Kidney epithelial cell (primary cell): ENCODE data around the gene CTXND1. TPM values are rescaled to one million over a fixed set of nuclear protein-coding genes. Genes with fewer than 3 reads are reported as not detected.

Experiments used
- DNase-seq: peaks from one replicate; pipeline ENCODE4 v3.0.0-alpha.2; 2010; ENCODE audit warnings: low read depth
- H3K27me3 ChIP-seq: 2 replicates; pipeline ENCODE4 v1.6.0; 2011; ENCODE audit warnings: low read length; ENCODE audit not compliant: control insufficient read depth, insufficient read depth
- H3K36me3 ChIP-seq: 2 replicates; pipeline ENCODE4 v1.5.1; 2011; ENCODE audit warnings: low read length; ENCODE audit not compliant: control insufficient read depth, insufficient read depth
- H3K4me3 ChIP-seq: 2 replicates; pipeline ENCODE4 v1.5.1; 2011; ENCODE audit warnings: low read depth, mild to moderate bottlenecking, control low read depth, low read length
- CTCF ChIP-seq: IDR thresholded peaks from 2 replicates; pipeline ENCODE4 v1.5.1; 2011; ENCODE audit warnings: mild to moderate bottlenecking, moderate library complexity, low read length, control low read depth, inconsistent platforms; ENCODE audit not compliant: insufficient read depth, poor library complexity, severe bottlenecking
- total RNA-seq: library from RNA; depleted of rRNA; stranded (reverse); fragments of >200 nt; gene quantifications from 2 replicates; pipeline ENCODE4 v1.2.3, GENCODE V29; 2015

Gene CTXND1
- total RNA-seq, 1 donor from 2014 or later: not detected

DNA sequence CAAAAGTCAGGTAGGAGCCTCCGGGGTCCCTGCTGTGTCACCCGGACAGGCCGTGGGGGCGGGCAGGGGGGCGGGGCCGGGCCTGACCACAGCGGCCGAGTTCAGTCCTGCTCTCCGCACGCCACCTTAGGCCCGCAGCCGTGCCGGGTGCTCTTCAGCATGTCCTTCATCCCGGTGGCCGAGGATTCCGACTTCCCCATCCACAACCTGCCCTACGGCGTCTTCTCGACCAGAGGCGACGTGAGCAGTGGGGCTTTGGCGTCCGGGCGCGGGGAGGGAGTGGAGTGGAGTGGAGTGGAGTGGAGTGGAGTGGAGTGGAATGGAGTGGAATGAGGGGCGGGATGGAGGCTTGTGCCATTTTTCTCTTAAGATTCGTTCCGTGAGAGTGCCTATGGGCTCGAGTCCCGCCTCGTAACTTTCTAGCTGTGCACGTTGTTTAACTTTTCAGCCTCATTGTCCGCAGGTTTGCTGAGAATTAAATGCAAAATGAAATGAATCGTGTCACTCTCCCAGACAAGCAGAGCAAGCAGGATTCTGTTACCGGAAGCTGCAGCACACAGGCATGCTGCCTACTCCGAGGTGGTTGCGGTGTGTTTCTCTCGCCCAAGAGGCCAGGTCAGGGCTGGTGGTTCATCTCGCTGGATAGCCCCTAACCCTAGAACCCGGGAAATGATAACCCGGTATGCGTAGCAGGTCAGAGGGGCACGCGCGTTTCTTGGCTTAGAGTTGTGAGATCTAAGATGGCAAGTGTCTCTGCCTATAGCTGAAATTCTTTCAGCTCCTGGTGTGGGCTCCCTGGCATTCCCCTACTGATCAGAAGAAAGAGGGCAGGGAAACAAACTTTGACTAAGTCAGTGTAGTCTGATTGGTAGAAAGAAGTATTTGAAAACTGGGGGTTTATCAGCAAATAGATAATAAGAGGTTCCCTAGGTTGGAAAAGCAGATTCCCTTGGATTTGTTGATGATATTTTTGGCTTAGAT lies 98.8 kb downstream of the CTXND1 start, which contains the start of gene FAH:
Gene FAH, plus strand, starts transcription at position 104 of the 981 bp plus-strand sequence. Its CDS starts 56 bp downstream, at position 160.
- Histone ChIP-seq H3K27me3 (no peaks in the 10 kb centered on the region), H3K4me3 (peak within 1 kb of the TSS; percentile 67), H3K36me3 (no peaks in the 10 kb centered on the region)
- DNase-seq: no peak
- no peak for TF ChIP-seq CTCF

- no peak for TF ChIP-seq CTCF
- Histone ChIP-seq H3K4me3 (peak overlapping the region; percentile 67), H3K36me3 (no peaks in the 10 kb centered on the region), H3K27me3 (no peaks in the 10 kb centered on the region)
- DNase-seq: peak; percentile 51
Measured at GRCh38 chr15:80152180-80152895, 99.7 kb downstream of the CTXND1 start.

DNA sequence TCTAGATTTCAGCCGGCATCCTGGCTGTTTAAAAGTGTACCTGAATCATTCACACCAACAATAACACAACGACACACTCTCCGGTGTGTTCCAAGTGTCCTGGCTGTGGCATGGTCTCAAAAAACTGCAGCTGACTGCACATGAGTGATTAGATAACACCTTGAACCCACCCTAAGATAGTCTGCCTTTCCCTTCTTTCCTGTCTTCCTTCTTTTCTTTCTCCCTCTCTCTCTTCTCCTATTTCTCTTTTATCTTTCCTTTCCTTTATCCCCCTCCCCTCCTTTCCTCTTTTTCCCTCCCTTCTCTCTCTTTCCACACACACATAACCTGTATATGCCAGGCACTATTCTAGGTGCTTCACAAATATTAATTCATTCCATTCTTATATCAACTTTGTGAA lies 100.4 kb downstream of the CTXND1 start:
- no peak for TF ChIP-seq CTCF
- no peak for DNase-seq
- no peak overlapping the region for H3K4me3 ChIP-seq

DNA sequence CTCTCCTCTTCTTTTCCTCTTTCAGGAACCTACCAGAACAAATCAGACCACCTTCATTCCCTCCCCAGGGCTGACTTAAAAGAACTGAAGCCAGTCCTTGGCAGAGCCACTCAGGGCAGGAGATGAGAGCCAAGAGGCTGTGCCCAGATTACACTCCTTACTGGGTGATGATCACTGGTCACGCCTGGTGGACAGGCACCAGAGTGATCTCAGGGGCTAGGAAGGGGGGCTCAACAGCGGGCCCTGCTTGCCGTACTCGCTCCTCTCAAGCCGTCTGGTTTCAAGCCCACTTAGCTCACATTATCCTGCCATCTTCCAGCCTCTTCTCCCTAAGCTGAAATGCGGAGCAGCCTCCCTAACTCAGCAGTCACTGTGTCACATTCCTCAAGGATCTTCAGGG lies 100.9 kb downstream of the CTXND1 start:
- no peak for DNase-seq
- no peaks in the 10 kb centered on the region for H3K27me3 ChIP-seq
- no peak overlapping the region for H3K4me3 ChIP-seq
- no peaks in the 10 kb centered on the region for H3K36me3 ChIP-seq
- TF ChIP-seq CTCF: no peak

More for the DNA sequence above, 100.4 kb downstream of the CTXND1 start:
- Histone ChIP-seq H3K36me3 (no peaks in the 10 kb centered on the region), H3K27me3 (no peaks in the 10 kb centered on the region)

Other genes with a start within 250 kb of the CTXND1 start
- 88.7 and 114 TPM in 2 replicates for gene ZFAND6, start 192.5 kb downstream of the CTXND1 start, total RNA-seq
- 21.1 and 26.9 TPM in 2 replicates for gene FAH, start 99.2 kb downstream of the CTXND1 start, total RNA-seq
- gene ARNT2, start 152.2 kb upstream of the CTXND1 start, total RNA-seq: 21.6 and 22.9 TPM in 2 replicates